22Rv1 (cell line): ENCODE measurements around the gene SAFB2.

ENCODE experiments used
- CTCF ChIP-seq: fragments of 450-650 bp; IDR thresholded peaks from 2 replicates; pipeline ENCODE4 v1.5.1; 2017; ENCODE audit warnings: mild to moderate bottlenecking
- ZFX ChIP-seq: fragments of 450-650 bp; IDR thresholded peaks from 2 replicates; pipeline ENCODE4 v1.6.1; 2017; ENCODE audit warnings: antibody characterized with exemption, borderline replicate concordance

GRCh38 chr19:5593343-5594255 is 29.0 kb downstream of the SAFB2 start:
- TF ChIP-seq CTCF = no peak
- no peak for TF ChIP-seq ZFX
